Measurements from ENCODE around the gene TCP11L2.
"Not testable (repeated sequence)": the region's sequence is repeated elsewhere in the genome, so short reads cannot be mapped to it uniquely, and the experiment has no call there.

TCP11L2 gene

GRCh38 chr12:106343214-106343528 is 40.6 kb downstream of the TCP11L2 start:
- no peak for DNase-seq (ENCODE audit: low spot score)

- no peak for DNase-seq (ENCODE audit: low spot score)
Observed at GRCh38 chr12:106344131-106344530, 41.6 kb downstream of the TCP11L2 start.

DNA sequence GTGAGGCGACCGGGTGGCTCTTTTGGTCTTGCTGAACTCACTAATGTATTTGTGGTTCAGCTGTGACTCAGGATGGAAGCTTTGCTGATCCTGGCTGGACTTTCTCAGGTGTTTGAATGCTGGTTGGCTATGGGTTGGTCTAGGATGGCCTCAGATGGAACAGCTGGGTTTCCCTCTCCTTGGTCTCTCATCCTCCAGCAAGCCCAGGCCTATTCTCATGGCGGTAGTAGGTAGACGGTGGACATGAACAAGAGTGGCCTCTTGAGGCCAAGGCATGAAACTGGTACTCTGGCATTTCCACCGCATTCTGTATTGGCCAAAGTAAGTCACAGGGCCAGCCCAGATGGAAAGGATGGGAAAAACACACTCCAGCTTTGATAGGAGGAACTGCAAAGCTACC is 43.2 kb downstream of the TCP11L2 start:
- DNase-seq (ENCODE audit: low spot score) = peak; percentile 20

- DNase-seq (ENCODE audit: low spot score) = no peak
Observed at GRCh38 chr12:106348411-106348810, 45.9 kb downstream of the TCP11L2 start.

- no peak for DNase-seq (ENCODE audit: low spot score)
Observed at GRCh38 chr12:106353175-106353574, 50.6 kb downstream of the TCP11L2 start.

DNA sequence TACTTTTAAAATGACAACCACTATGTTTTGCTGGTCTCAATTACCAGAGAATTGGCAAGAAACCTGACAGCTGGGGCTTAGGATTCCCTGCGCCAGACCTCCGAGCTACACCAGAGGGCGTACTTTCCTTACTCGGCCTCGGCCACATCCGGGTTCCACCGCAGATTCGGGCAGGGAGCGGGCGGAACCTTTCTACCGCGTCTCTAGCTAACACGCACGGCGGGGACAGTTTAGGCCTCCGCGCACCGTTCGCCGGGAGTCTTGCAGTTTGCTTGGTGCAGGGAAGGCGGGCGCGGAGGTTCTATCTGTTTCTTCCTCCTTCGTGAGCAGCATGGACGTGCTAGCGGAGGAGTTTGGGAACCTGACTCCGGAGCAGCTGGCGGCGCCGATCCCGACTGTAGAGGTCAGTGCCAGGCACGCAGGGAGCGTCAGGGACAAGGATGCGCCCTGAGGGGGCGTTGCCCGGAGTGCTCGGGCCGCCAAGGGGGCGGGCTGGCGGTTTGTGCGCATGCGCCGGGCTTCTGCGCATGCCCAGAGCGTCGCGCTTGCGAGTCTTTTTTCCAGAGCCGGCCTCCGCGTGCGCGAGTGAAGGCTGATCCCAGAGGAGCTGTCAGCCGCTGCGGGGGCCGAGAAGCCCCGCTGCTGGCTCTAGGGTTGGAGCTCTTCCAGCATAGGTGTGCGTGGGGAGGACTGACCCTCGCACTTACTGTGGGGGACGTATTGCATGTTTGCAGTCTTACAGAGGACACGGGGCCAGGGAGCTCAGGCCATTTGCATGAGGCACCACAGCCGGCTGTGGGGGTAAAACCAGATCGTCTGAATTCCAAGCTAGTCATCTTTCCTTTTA is 55.2 kb downstream of the TCP11L2 start, which contains the start of gene POLR3B:
Gene POLR3B (plus strand): TSS at position 200 of the 847 bp plus-strand sequence. CDS start 132 bp downstream, at position 332.
- DNase-seq (ENCODE audit: low spot score) = peak; percentile 99

DNA sequence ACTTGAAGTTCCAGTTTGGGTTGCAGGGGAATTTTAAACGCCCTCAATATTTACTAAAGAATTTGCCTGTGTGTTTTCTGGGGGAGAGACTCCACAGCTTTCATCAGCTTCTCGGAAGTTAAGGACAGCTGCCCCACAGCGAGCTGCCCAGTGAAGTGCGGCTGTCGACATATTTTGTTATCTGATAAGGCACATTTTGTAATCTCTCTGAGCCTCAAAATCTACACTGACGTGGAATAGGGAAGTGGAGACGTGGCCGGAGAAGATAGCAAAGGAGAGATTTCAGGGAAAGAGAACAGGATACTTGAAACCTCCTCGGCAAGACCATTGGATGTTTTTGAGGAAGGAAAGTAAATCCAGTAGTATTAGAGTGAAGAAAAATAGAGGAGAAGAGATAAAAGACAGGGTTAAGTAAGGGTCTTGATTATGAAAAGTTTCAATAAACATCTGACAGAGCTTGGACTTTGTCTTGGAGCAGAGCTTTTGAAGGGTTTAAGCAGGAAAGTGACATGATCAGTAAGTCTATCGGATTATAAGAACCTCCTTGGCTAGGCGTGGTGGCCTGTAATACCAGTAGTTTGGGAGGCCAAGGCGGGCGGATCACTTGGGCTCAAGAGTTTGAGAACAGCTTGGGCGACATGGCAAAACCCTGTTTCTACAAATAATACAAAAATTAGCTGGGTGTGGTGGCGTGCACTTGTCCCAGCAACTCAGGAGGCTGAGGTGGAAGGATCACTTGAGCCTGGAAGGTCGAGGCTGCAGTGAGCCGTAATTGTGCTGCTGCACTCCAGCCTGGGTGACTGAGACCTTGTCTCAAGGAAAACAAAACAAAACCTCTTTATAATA is 56.1 kb downstream of the TCP11L2 start:
- no peak for DNase-seq (ENCODE audit: low spot score)

DNA sequence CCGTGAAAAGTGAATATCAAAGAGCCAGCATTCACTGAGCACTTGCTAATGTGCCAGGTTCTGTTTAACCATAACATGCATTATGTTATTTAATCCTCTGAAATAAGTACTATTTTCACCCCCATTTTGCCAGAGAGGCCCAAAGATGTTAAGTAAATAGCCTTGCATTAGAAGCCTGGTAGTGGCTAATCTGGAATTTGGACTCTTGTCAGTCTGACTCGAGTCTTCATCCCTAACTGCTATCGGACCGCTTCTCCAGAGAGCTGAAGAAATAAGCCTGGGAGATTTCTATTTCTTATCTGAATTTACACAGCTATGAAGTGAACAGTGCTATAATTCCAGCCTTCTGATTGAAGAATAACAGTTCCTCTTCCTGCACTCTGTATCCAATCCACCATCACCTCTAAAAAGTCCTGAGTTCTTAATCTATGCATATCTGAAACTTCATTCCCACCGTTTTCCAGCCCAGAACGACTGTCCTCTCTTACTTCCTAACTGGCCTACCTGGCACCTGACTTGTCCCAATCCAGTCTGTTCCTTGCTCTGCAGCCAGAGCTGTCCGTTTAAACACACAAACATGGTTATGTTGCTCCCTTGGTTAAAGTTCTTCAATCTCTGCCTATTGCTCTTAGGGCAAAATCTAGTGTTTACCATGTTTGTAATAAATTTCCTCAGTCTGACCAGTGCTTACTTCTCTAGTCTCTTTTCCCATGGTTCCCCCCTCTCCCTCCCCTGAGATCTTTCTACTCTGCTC is 57.3 kb downstream of the TCP11L2 start:
- DNase-seq (ENCODE audit: low spot score) = no peak

GRCh38 chr12:106360400-106360994 is 58.0 kb downstream of the TCP11L2 start:
- DNase-seq (ENCODE audit: low spot score) = no peak

GRCh38 chr12:106362971-106363370 is 60.4 kb downstream of the TCP11L2 start:
- DNase-seq (ENCODE audit: low spot score) = no peak

DNA sequence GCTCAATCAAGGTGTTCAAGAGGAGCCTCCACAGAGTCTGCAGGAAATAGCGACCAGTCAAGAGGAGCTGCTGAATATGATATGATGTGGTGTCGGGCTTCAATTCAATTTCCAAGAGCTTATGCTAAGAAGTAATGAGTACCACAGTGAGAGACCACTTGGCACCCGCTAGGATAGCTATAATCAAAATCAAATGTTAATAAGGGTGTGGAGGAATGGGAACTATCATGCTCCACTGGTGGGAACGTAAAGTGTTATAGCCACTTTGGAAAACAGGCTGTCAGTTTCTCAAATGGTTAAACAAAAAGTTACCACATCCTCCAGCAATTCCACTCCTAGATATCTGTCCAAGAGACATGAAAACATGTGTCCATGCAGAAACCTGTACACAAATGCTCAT is 61.7 kb downstream of the TCP11L2 start:
- no peak for DNase-seq (ENCODE audit: low spot score)

- DNase-seq (ENCODE audit: low spot score) = no peak
Observed at GRCh38 chr12:106369624-106370346, 67.3 kb downstream of the TCP11L2 start.

GRCh38 chr12:106378788-106379187 is 76.3 kb downstream of the TCP11L2 start:
- DNase-seq (ENCODE audit: low spot score) = no peak

DNA sequence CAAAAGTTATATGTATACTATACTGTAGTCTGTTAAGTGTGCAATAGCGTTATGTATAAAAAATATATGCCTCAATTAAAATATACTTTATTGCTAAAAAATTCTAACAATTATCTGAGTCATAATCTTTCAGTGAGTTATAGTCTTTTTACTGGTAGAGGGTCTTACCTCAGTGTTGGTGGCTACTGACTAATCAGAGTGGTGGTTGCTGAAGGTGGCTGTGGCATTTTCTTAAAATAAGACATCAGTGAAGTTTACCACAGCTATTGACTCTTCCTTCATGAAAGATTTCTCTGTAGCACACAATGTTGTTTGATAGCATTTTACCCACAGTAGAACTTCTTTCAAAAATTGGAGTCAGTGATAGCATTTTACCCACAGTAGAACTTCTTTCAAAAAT is 78.4 kb downstream of the TCP11L2 start:
- no peak for DNase-seq (ENCODE audit: low spot score)

- DNase-seq (ENCODE audit: low spot score) = not testable (repeated sequence)
Observed at GRCh38 chr12:106381866-106382265, 79.3 kb downstream of the TCP11L2 start.

DNA sequence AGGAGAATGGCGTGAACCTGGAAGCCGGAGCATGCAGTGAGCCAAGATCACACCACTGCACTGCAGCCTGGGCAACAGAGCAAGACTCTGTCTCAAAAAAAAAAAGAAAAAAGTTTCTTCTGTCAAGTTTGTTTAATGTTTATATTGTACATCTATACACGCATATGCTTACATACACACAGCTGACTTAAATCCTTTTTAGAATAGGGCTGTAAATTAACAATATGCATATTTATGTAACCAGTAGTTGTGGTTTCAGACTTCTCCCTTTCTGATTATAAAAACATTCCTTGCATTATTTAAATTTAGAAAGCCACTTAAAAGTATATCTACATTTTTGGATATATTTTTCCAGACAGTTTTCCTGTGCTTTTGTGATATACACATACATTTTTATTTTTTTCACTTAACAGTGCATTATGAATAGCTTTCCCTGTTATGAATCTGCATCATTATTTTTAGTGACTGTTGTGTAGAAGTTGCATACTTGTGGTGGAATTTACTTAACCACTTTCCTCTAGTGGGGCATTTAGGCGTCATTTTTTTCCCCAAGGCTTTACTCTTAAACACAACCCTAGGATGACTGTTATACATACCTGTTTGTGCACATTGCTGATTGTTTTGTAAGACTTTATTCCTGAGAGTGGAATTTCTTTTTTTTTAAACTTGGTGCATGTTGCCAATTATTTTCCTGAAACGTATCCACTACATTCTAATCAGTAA is 84.4 kb downstream of the TCP11L2 start:
- no peak for DNase-seq (ENCODE audit: low spot score)

GRCh38 chr12:106387848-106388377 is 85.4 kb downstream of the TCP11L2 start:
- no peak for DNase-seq (ENCODE audit: low spot score)

DNA sequence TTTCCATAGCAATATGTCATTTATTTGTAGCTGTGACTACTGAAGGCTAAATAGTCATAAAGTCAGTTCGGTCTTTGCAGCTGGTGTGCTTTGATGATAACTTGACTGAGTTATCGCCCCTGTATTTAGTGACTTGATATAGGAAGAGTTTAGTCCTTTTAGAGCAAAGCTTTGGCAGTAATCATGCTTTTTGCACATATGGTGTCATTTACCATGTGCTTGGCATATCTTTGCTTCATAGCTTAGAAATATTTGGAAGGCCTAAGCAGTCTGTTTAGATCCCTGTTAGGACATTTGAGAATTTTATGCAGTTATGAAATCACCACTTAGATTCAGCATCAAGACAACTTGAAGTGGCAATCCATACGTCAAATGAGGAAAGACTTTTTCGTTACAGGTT is 86.6 kb downstream of the TCP11L2 start:
- no peak for DNase-seq (ENCODE audit: low spot score)

- no peak for DNase-seq (ENCODE audit: low spot score)
Observed at GRCh38 chr12:106392759-106393158, 90.2 kb downstream of the TCP11L2 start.

Data from LoVo (cell line).